ENCODE results near the gene ZNF146.
A peak's percentile ranks its signal among the peaks of the same experiment; 100 is the strongest.
"Not testable (repeated sequence)": the region's sequence is repeated elsewhere in the genome, so short reads cannot be mapped to it uniquely, and the experiment has no call there.

Gene ZNF146

GRCh38 chr19:36214386-36215275 lies at the start of gene ZNF146, which contains the start of gene ZNF565:
Gene ZNF146 (plus strand): TSS chr19:36215106. CDS start chr19:36236441, 21,335 bp downstream.
Gene ZNF565 (minus strand): TSS chr19:36214665. CDS start chr19:36201985, 12,680 bp downstream.
- DNase-seq (ENCODE audit: low read depth): peak; percentile 96
- H3K4me3 ChIP-seq (ENCODE audit: low read depth, low read length): peak within 1 kb of the TSS; percentile 95

- no peak for DNase-seq (ENCODE audit: low read depth)
- no peak overlapping the region for H3K4me3 ChIP-seq (ENCODE audit: low read depth, low read length)
These were observed 45.7 kb upstream of the ZNF146 start for GRCh38 chr19:36169084-36169760.

GRCh38 chr19:36172852-36173251 lies 42.1 kb upstream of the ZNF146 start:
- no peak overlapping the region for H3K4me3 ChIP-seq (ENCODE audit: low read depth, low read length)
- DNase-seq (ENCODE audit: low read depth): no peak

- DNase-seq (ENCODE audit: low read depth); H3K4me3 ChIP-seq (ENCODE audit: low read depth, low read length): not testable (repeated sequence)
These were observed 41.1 kb upstream of the ZNF146 start for GRCh38 chr19:36173846-36174245.

GRCh38 chr19:36179077-36179476 lies 35.8 kb upstream of the ZNF146 start:
- not testable (repeated sequence) for DNase-seq (ENCODE audit: low read depth); H3K4me3 ChIP-seq (ENCODE audit: low read depth, low read length)

- no peak overlapping the region for H3K4me3 ChIP-seq (ENCODE audit: low read depth, low read length)
- DNase-seq (ENCODE audit: low read depth): no peak
These were observed 32.2 kb upstream of the ZNF146 start for GRCh38 chr19:36182612-36183244.

- no peak for DNase-seq (ENCODE audit: low read depth)
- no peak overlapping the region for H3K4me3 ChIP-seq (ENCODE audit: low read depth, low read length)
These were observed 31.7 kb upstream of the ZNF146 start for GRCh38 chr19:36183245-36183628.

GRCh38 chr19:36186722-36187121 lies 28.2 kb upstream of the ZNF146 start:
- DNase-seq (ENCODE audit: low read depth); H3K4me3 ChIP-seq (ENCODE audit: low read depth, low read length): not testable (repeated sequence)

- no peak overlapping the region for H3K4me3 ChIP-seq (ENCODE audit: low read depth, low read length)
- no peak for DNase-seq (ENCODE audit: low read depth)
These were observed 18.7 kb upstream of the ZNF146 start for GRCh38 chr19:36196249-36196648.

GRCh38 chr19:36198119-36198518 lies 16.8 kb upstream of the ZNF146 start:
- H3K4me3 ChIP-seq (ENCODE audit: low read depth, low read length): no peak overlapping the region
- no peak for DNase-seq (ENCODE audit: low read depth)

- H3K4me3 ChIP-seq (ENCODE audit: low read depth, low read length): no peak overlapping the region
- DNase-seq (ENCODE audit: low read depth): no peak
These were observed 13.2 kb upstream of the ZNF146 start for GRCh38 chr19:36201684-36202083.

- DNase-seq (ENCODE audit: low read depth): no peak
- no peak overlapping the region for H3K4me3 ChIP-seq (ENCODE audit: low read depth, low read length)
These were observed 11.6 kb upstream of the ZNF146 start for GRCh38 chr19:36203293-36203692.

GRCh38 chr19:36207605-36208252 lies 7.2 kb upstream of the ZNF146 start:
- no peak overlapping the region for H3K4me3 ChIP-seq (ENCODE audit: low read depth, low read length)
- no peak for DNase-seq (ENCODE audit: low read depth)

GRCh38 chr19:36209372-36209771 lies 5.5 kb upstream of the ZNF146 start:
- no peak for DNase-seq (ENCODE audit: low read depth)
- H3K4me3 ChIP-seq (ENCODE audit: low read depth, low read length): no peak overlapping the region

GRCh38 chr19:36210497-36210896 lies 4.4 kb upstream of the ZNF146 start:
- no peak overlapping the region for H3K4me3 ChIP-seq (ENCODE audit: low read depth, low read length)
- DNase-seq (ENCODE audit: low read depth): no peak

GRCh38 chr19:36212895-36213294 lies 2.0 kb upstream of the ZNF146 start:
- H3K4me3 ChIP-seq (ENCODE audit: low read depth, low read length): no peak overlapping the region
- DNase-seq (ENCODE audit: low read depth): no peak

GRCh38 chr19:36215276-36216123 lies 594 bp downstream of the ZNF146 start:
- DNase-seq (ENCODE audit: low read depth): no peak
- H3K4me3 ChIP-seq (ENCODE audit: low read depth, low read length): peak overlapping the region; percentile 95

GRCh38 chr19:36221474-36221873 lies 6.6 kb downstream of the ZNF146 start:
- H3K4me3 ChIP-seq (ENCODE audit: low read depth, low read length): no peak overlapping the region
- no peak for DNase-seq (ENCODE audit: low read depth)

GRCh38 chr19:36222503-36222902 lies 7.6 kb downstream of the ZNF146 start:
- DNase-seq (ENCODE audit: low read depth): no peak
- no peak overlapping the region for H3K4me3 ChIP-seq (ENCODE audit: low read depth, low read length)

Measured in skeletal muscle cell (primary cell).